ENCODE results near the gene STRN4. TPM values are rescaled to one million over a fixed set of nuclear protein-coding genes. Genes with fewer than 3 reads are reported as not detected.
A peak's percentile ranks its signal among the peaks of the same experiment; 100 is the strongest.
"Not testable (repeated sequence)": the region's sequence is repeated elsewhere in the genome, so short reads cannot be mapped to it uniquely, and the experiment has no call there.

Gene STRN4
- total RNA-seq, 1 experiment from 2014 or later = 107 TPM

DNA sequence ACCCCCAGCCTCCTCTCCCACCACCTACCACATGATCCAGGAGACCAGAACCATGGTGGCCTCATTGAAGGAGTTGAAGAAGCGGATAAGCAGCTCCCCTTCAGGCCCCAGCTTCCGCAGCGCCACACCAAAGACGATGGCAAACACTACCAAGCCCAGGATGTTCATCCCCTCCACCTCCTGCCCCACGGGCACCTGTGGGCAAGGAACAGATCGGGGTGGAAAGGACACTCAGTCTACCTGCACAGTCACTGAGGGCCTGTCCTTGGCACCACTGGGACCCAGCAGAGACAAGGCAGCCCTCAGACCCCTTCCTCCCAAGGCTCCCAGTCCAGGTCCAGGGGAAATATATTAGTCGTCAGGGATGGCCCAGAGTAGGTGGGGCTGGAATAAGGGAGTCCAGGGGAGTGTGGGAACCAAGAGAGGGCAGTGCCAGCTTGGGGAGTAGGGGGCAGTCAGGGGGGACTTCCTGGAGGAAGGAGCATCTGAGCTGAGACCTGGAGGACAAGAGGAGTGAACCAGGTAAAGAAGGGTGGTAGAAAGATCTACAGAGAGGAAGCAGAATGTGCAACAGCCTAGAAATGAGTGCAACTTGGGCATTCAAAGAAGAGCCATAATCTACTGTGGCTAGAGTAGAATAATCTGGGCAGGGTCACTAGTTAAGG lies 36.2 kb upstream of the STRN4 start:
- Histone ChIP-seq H4K20me1 (ENCODE audit: insufficient read depth) (peaks cover 8% of the 10 kb centered on the region; the same call in 1 of the 2 replicates), H2AFZ (ENCODE audit: low read depth, low read length, poor library complexity, severe bottlenecking) (no peak overlapping the region), H3K9me2 (ENCODE audit: insufficient read depth) (no peaks in the 10 kb centered on the region), H3K9me3 (ENCODE audit: control insufficient read depth in 1 of 2, insufficient read depth in 1 of 2, low read depth in 1 of 2, low read length in 2 of 2) (no peaks in the 10 kb centered on the region), H3K79me2 (ENCODE audit: insufficient read depth, low read length) (peaks cover 88% of the 10 kb centered on the region), H3K27ac (ENCODE audit: low read depth, low read length) (peak overlapping the region; percentile 40; the same call in 1 of the 2 replicates), H3K4me1 (ENCODE audit: control insufficient read depth in 1 of 2, insufficient read depth in 2 of 2, low read length in 2 of 2) (peaks cover 30 to 49% of the 10 kb centered on the region in 2 experiments), H3K4me2 (ENCODE audit: low read length) (no peak overlapping the region), H3K9ac (ENCODE audit: low read length) (no peak overlapping the region), H3K36me3 (ENCODE audit: control insufficient read depth in 1 of 2, insufficient read depth in 2 of 2, low read length in 2 of 2) (peaks cover 41 to 54% of the 10 kb centered on the region in 2 experiments; a peak in 3 of 4 replicates), H3K27me3 (ENCODE audit: insufficient read depth, low read length) (no peaks in the 10 kb centered on the region), H3K4me3 (replicated peaks in 1 of 2; ENCODE audit: low read depth in 1 of 2, low read length in 2 of 2) (no peak overlapping the region)
- POLR2A ChIA-PET = no interaction called here
- CTCF ChIA-PET = no interaction called here
- RAD21 ChIA-PET (ENCODE audit: low non-redundant PET in 1 of 2, low total read pairs in 2 of 2, uncharacterized antibody in 2 of 2, unreplicated experiment in 2 of 2) = no interaction called here
- TF ChIP-seq ZNF274 (IDR thresholded peaks at IDR 0.05; ENCODE audit: low read depth, low read length) (no peak), EZH2 (IDR thresholded peaks at IDR 0.05) (no peak)
- no peak for DNase-seq (ENCODE audit: low read depth, low spot score)
- intact Hi-C loops (cut with micrococcal nuclease) = no loop called here
- no peak for ATAC-seq
- no TSS peak for BruUV-seq (replicated peaks)

DNA sequence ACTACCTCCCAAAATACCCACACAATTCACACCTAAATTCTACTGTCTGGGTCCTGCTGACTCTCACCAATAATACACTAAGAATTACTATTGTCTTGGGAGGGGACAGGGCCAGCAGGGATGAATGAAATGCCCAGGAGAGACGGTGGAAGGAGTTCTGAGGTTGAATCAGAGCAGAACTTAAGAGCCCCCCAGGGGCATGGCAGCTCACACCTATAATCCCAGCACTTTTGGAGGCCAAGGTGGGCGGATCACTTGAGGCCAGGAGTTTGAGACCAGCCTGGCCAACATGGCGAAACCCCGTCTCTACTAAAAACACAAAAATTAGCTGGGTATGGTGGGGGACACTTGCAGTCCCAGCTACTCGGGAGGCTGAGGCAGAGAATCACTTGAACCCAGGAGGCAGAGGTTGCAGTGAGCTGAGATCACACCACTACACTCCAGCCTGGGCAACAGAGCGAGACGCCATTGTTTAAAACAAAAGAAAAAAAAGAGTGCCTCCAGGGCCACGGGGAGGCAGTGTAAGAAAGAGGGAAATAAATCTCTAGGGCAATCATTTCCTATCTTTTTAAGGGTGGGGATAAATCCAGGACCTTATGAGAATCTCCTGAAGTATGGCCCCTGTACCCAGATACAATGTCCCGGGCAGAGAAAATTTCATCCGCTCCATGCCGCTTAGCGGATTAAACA lies 31.9 kb upstream of the STRN4 start:
- H3K9me3 ChIP-seq (ENCODE audit: control insufficient read depth in 1 of 2, insufficient read depth in 1 of 2, low read depth in 1 of 2, low read length in 2 of 2); H3K4me3 ChIP-seq (replicated peaks in 1 of 2; ENCODE audit: low read depth in 1 of 2, low read length in 2 of 2); BruUV-seq (replicated peaks); H3K27me3 ChIP-seq (ENCODE audit: insufficient read depth, low read length); ATAC-seq; H3K9ac ChIP-seq (ENCODE audit: low read length); H3K27ac ChIP-seq (ENCODE audit: low read depth, low read length); DNase-seq (ENCODE audit: low read depth, low spot score); intact Hi-C loops (cut with micrococcal nuclease); H2AFZ ChIP-seq (ENCODE audit: low read depth, low read length, poor library complexity, severe bottlenecking); H3K4me2 ChIP-seq (ENCODE audit: low read length); H3K9me2 ChIP-seq (ENCODE audit: insufficient read depth): not testable (repeated sequence)
- H4K20me1 ChIP-seq (ENCODE audit: insufficient read depth) = peaks cover 11% of the 10 kb centered on the region; the same call in 1 of the 2 replicates
- H3K36me3 ChIP-seq (ENCODE audit: control insufficient read depth in 1 of 2, insufficient read depth in 2 of 2, low read length in 2 of 2) = peaks cover 54 to 57% of the 10 kb centered on the region in 2 experiments
- ChIA-PET RAD21 (ENCODE audit: low non-redundant PET in 1 of 2, low total read pairs in 2 of 2, uncharacterized antibody in 2 of 2, unreplicated experiment in 2 of 2) (interaction anchor here in 1 of 2 experiments (1.0 kb wide), 1 partner anchor 52 kb away, joined by 7 read pairs; no protein-coding TSS in a partner anchor), CTCF (interaction anchor here (0.9 kb wide), 1 partner anchor 11 kb away, joined by 3 read pairs; no protein-coding TSS in a partner anchor), POLR2A (interaction anchor here (0.6 to 1.1 kb wide), 2 partner anchors 10 to 52 kb away, joined by 3 to 4 read pairs; partner anchors contain the start of gene SLC1A5)
- H3K79me2 ChIP-seq (ENCODE audit: insufficient read depth, low read length) = peaks cover 58% of the 10 kb centered on the region
- peaks cover 4 to 16% of the 10 kb centered on the region in 2 experiments; a peak in 3 of 4 replicates for H3K4me1 ChIP-seq (ENCODE audit: control insufficient read depth in 1 of 2, insufficient read depth in 2 of 2, low read length in 2 of 2)
